Lung (tissue), 12 donors: ENCODE data around the gene FAM229A. TPM values are rescaled to one million over a fixed set of nuclear protein-coding genes. Genes with fewer than 3 reads are reported as not detected.

Source experiments
- ATAC-seq: fragments of 200-7000 bp; cut with Tn5 transposase; one replicate; pipeline ENCODE4 v1.9.1; 2020; ENCODE audit warnings: moderate number of reproducible peaks; ENCODE audit not compliant: insufficient read depth, low FRiP score
- DNase-seq, 3 donors: peaks; one replicate each; pipeline ENCODE4 v3.0.0-alpha.2; 2013 to 2017
- H3K27ac ChIP-seq, 2 donors: one replicate each; pipeline ENCODE4 v1.5.1; 2013; ENCODE audit warnings: mild to moderate bottlenecking in 2 of 2, moderate library complexity in 2 of 2, control low read depth in 1 of 2, inconsistent platforms in 1 of 2, low read depth in 1 of 2, low read length in 1 of 2
- H3K27me3 ChIP-seq, 3 donors: one replicate each; pipeline ENCODE4 v1.5.1; 2013; ENCODE audit warnings: low read length in 2 of 3; ENCODE audit not compliant: control insufficient read depth in 3 of 3, insufficient read depth in 3 of 3
- H3K36me3 ChIP-seq, 4 donors: one replicate each; pipeline ENCODE4 v1.5.1; 2013; ENCODE audit warnings: low read length in 4 of 4, mild to moderate bottlenecking in 1 of 4, moderate library complexity in 1 of 4; ENCODE audit not compliant: control insufficient read depth in 4 of 4, insufficient read depth in 4 of 4
- H3K4me1 ChIP-seq, 5 donors: one replicate each; pipeline ENCODE4 v1.5.1; 2013; ENCODE audit warnings: low read length in 5 of 5, mild to moderate bottlenecking in 2 of 5, moderate library complexity in 1 of 5; ENCODE audit not compliant: control insufficient read depth in 5 of 5, insufficient read depth in 5 of 5
- H3K4me3 ChIP-seq: one replicate; pipeline ENCODE4 v1.5.1; 2013; ENCODE audit warnings: mild to moderate bottlenecking, control low read depth, moderate library complexity
- H3K9ac ChIP-seq, 2 donors: one replicate each; pipeline ENCODE4 v1.5.1; 2013; ENCODE audit warnings: low read length in 2 of 2, control low read depth in 1 of 2; ENCODE audit not compliant: insufficient read depth in 1 of 2
- H3K9me3 ChIP-seq, 4 donors: one replicate each; pipeline ENCODE4 v1.5.1; 2013; ENCODE audit warnings: low read length in 3 of 4, mild to moderate bottlenecking in 1 of 4, moderate library complexity in 1 of 4; ENCODE audit not compliant: control insufficient read depth in 4 of 4, insufficient read depth in 3 of 4
- WGBS, 2 donors: extraction: QIAGEN DNeasy Blood & Tissue Kit; methylation state at CpG; one replicate each; pipeline ENCODE4 v1.1.7; 2013; 5-methylcytosine and 5-hydroxymethylcytosine counted together
- polyA plus RNA-seq, 2 donors: library from polyadenylated mRNA; stranded (reverse); fragments of 200-250 nt; gene quantifications; one replicate each; pipeline ENCODE4 v1.2.1, GENCODE V29; 2013
- total RNA-seq, 2 donors: library from RNA; depleted of rRNA in 1 of 2; stranded (reverse); fragments of >200 nt in 1 of 2; gene quantifications; one replicate each; pipeline ENCODE4 v1.2.1, GENCODE V29; 2014 to 2021
- TF ChIP-seq, protein P1 (sequence below): IDR thresholded peaks from 2 replicates; pipeline ENCODE4 v1.5.1; 2012; ENCODE audit warnings: mild to moderate bottlenecking; ENCODE audit errors: control extremely low read depth, extremely low read depth
- donor health status: control.
- donor health status: control.
- donor health status: Bipolar disorder and iron deficiency.
- donor health status: healthy.
- donor health status: DM: yes; HTN: yes; CAD: no.

FAM229A gene
- total and polyA plus RNA-seq, 4 donors = 2.2 to 7.2 (median 5.1) TPM

DNA sequence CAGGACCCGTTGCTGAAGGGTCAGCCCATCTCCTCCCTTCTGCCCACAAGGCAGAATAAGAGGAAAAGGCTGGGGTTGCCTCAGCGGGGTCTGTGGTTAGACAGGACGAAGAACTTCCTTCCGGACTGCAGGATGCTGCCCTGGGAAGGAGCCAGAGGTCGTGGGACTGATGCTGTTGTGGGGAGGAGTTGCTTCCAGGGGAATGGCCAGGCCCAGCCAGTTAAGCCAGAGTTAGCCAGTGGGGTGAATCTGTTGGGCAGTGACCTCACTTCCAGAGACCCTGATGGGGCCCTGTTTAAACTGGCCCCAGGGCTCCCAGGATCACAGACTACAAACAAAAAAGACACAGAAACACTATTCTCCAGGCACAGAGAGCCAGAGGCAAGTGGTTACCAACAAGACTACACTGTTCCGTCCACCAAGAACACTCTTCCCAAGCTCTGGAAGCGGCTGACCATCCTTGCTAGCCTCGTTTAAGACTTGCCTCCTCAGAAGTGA is 13.0 kb downstream of the FAM229A start:
- TF ChIP-seq, protein P1, sequence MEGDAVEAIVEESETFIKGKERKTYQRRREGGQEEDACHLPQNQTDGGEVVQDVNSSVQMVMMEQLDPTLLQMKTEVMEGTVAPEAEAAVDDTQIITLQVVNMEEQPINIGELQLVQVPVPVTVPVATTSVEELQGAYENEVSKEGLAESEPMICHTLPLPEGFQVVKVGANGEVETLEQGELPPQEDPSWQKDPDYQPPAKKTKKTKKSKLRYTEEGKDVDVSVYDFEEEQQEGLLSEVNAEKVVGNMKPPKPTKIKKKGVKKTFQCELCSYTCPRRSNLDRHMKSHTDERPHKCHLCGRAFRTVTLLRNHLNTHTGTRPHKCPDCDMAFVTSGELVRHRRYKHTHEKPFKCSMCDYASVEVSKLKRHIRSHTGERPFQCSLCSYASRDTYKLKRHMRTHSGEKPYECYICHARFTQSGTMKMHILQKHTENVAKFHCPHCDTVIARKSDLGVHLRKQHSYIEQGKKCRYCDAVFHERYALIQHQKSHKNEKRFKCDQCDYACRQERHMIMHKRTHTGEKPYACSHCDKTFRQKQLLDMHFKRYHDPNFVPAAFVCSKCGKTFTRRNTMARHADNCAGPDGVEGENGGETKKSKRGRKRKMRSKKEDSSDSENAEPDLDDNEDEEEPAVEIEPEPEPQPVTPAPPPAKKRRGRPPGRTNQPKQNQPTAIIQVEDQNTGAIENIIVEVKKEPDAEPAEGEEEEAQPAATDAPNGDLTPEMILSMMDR = no peak
- ATAC-seq (no peak), DNase-seq (peak; percentile 41 to 63 (median 53))
- Histone ChIP-seq H3K27ac (peak overlapping the region in 1 of 2 donors; percentile 79), H3K36me3 (peaks cover 0 to 1% (median 0%) of the 10 kb centered on the region in 4 donors), H3K27me3 (no peaks in the 10 kb centered on the region), H3K9ac (no peak overlapping the region), H3K9me3 (no peaks in the 10 kb centered on the region), H3K4me3 (no peak overlapping the region), H3K4me1 (peaks cover 13 to 36% (median 23%) of the 10 kb centered on the region in 5 donors)
- 29 to 41% methylated on average over 8 of the region's 8 CpGs for WGBS, 2 donors

DNA sequence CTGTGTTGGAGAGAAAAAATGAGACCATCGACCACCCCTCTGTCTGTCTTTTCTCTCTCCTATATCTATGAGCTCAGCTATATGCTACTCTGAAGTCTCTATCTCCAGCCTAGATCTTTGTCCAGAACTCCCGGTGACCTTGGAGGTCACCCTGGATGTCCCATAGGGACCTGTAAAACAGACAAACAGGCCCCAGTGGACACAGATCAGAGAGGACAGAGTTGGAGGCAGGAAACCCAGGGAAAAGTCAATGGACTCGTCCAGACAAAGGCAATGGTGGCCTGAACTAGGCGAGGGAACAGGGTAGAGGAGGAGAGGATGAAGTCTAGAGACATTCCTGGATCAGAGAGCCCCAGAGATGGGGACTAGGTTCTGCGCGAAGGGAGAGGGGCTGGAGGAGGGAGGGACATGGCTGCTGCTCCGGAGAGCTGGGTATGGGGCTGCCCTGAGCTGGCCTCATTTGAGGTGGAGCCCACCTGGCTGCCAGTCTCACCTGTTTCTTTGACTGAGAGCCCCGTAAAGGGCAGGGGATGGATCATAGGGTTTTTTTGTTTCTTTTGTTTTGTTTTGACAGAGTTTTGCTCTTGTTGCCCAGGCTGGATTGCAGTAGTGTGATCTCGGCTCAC is 15.6 kb downstream of the FAM229A start:
- Histone ChIP-seq H3K27me3 (no peaks in the 10 kb centered on the region), H3K27ac (no peak overlapping the region), H3K9ac (no peak overlapping the region), H3K9me3 (no peaks in the 10 kb centered on the region), H3K36me3 (no peaks in the 10 kb centered on the region), H3K4me1 (peaks cover 0 to 28% (median 5%) of the 10 kb centered on the region in 5 donors), H3K4me3 (no peak overlapping the region)
- DNase-seq (no peak), ATAC-seq (no peak)
- 92% methylated on average over 9 of the region's 9 CpGs for WGBS, 2 donors
- TF ChIP-seq, protein P1 = no peak

DNA sequence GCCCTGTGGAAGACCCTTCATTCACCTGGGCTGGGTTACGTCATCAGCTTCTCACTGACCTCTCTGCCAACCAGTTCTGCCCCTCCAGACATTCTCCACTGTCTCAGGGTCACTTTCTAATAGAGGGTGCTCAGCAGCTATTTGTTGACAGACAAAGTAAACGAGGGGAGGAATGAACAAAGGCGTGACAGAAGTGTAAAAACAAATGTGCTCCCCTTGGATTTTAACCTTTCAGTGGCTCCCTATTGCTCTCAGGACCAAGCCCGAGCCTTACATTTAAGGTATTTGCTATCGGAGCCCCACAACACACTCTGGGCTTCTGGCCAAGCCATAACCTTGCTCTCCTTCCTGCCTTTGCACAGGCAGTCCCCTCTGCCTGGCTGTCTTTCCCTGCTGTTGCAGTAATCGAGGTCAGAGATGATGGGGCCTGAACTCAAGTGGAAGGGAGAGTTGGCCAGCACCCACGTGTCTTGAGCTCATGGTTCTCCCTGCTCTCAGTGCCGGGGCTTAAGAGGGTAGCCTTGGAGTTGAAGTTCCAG is 16.9 kb downstream of the FAM229A start:
- Histone ChIP-seq H3K36me3 (no peaks in the 10 kb centered on the region), H3K27ac (peak overlapping the region in 1 of 2 donors; percentile 1), H3K9me3 (no peaks in the 10 kb centered on the region), H3K4me1 (peaks cover 0 to 25% (median 5%) of the 10 kb centered on the region in 5 donors), H3K27me3 (no peaks in the 10 kb centered on the region), H3K9ac (no peak overlapping the region), H3K4me3 (no peak overlapping the region)
- no peak for ATAC-seq
- 17 to 21% methylated on average over 8 of the region's 8 CpGs for WGBS, 2 donors
- TF ChIP-seq, protein P1 = no peak
- DNase-seq = peak; percentile 40 to 72 (median 46)
